ENCODE measurements around the gene CRB3.
A peak's percentile ranks its signal among the peaks of the same experiment; 100 is the strongest.
"Not testable (repeated sequence)": the region's sequence is repeated elsewhere in the genome, so short reads cannot be mapped to it uniquely, and the experiment has no call there.

CRB3 gene

DNA sequence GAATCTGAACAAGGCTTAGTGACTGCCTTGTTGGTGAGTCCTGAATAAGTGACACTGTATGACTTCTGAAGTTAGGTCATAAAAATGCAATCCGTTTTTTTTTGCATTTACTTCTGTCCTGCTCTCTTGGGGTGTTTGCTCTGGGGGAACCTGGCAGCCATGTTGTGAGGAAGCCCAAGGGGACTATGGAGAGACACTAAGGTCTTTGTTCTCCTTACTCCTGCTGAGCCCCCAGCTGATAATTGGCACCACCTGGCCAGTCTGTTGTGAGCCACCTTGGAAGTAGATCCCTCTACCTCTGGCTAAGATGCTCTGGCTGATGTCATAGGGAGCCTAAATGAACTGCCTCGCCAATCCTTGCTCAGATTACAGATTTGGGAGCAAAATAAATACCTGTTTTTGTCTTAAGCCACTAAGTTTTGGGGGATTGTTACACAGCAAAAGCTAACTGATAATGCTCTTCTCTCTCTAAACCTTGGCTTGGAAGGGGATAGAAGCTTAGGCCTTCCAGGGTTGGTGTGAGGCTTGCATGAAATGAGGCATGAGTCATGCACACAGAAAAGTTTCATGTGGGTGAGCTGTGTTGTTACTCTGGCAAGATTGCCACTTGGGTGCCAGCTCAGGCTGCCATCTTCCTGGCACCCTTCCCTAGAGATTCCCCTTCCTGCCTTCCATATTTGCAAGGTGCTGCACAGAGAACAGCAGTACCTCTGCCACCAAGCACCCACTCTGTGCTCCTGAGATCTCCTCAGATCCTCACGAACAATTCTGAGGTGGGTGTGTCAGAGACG lies 27.9 kb downstream of the CRB3 start:
- no peaks in the 10 kb centered on the region for H3K27me3 Mint-ChIP-seq
- no peak overlapping the region for H3K27ac Mint-ChIP-seq
- H3K36me3 Mint-ChIP-seq, result peaks cover 4% of the 10 kb centered on the region
- no peak overlapping the region for H3K4me3 Mint-ChIP-seq
- H3K9me3 Mint-ChIP-seq (ENCODE audit: low read depth), result no peaks in the 10 kb centered on the region
- H3K4me1 Mint-ChIP-seq (ENCODE audit: low read depth), result no peaks in the 10 kb centered on the region

DNA sequence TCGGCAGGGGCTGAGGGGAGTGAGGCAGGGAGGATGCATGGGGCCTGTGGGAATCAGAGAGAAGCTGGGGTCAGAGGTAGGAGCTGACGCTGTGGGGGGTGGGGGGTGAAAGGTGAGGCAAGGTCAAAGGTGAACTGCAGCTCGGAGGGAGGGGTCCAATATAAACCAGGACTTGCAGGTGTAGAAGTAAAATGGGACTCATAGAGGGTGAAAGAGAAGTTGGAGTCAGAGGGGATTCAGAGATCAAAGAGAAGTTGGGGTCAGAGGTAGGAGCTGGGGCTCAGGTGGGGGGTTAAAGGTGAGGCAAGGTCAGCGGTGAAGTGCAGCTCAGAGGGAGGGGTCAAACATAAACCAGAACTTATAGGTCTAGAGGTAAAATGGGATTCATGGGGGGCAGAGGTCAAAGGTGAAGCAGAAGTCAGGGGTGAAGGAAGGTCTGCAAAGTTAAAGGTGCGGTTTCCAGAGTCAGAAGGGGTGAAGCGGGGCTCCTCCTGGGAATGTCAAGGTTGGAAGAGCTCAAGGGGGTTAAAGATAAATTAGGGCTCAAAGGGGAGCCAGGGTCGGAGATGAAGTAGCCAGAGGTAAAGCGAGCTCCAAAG lies 30.5 kb downstream of the CRB3 start:
- H3K4me1 Mint-ChIP-seq (ENCODE audit: low read depth), result peaks cover 2% of the 10 kb centered on the region
- peaks cover 4% of the 10 kb centered on the region for H3K36me3 Mint-ChIP-seq
- no peak overlapping the region for H3K4me3 Mint-ChIP-seq
- H3K9me3 Mint-ChIP-seq (ENCODE audit: low read depth), result no peaks in the 10 kb centered on the region
- no peak overlapping the region for H3K27ac Mint-ChIP-seq
- no peaks in the 10 kb centered on the region for H3K27me3 Mint-ChIP-seq

- Mint-ChIP-seq H3K4me1 (ENCODE audit: low read depth) (peaks cover 4% of the 10 kb centered on the region), H3K9me3 (ENCODE audit: low read depth) (no peaks in the 10 kb centered on the region), H3K36me3 (peaks cover 4% of the 10 kb centered on the region), H3K27ac (no peak overlapping the region), H3K27me3 (no peaks in the 10 kb centered on the region), H3K4me3 (no peak overlapping the region)
Observed at GRCh38 chr19:6495947-6496346, 31.9 kb downstream of the CRB3 start.

DNA sequence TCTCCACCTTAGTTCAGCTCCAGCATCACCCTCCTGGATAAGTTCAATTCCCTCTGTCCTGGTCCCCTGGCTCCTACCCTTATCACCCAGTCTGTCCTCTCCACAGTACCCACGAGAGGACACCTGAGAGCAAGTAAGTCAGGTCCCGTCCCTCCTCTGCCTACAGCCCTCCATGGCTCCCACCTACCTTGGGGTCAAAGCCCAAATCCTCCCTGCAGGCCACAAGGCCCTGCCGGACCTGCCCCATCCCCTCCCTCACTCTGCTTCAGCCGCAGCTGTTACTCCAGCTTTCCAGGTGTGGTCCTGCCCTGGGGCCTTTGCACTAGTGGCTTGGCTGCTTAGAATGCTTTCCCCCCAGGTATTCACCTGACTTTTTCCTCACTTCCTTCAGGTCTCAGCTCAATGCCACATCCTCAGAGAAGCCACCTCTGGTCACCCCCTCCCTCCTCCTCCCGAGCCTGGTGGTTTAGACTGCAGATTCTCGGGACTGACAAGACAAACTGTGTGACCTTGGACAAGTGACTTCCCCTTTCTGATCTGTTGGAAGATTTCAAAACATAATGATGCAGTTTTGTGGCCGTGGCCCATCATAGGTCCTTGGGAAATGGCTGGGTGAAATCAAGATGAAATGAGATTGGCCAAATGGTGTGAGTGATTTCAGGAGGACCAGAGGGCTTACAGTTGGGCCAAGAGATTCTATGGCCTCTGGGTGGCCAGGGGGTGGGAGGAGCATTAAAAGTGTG lies 34.4 kb downstream of the CRB3 start:
- Mint-ChIP-seq H3K27ac (no peak overlapping the region), H3K27me3 (no peaks in the 10 kb centered on the region), H3K36me3 (peaks cover 4% of the 10 kb centered on the region), H3K4me3 (no peak overlapping the region), H3K4me1 (ENCODE audit: low read depth) (peaks cover 8% of the 10 kb centered on the region), H3K9me3 (ENCODE audit: low read depth) (no peaks in the 10 kb centered on the region)

GRCh38 chr19:6499052-6499790 lies 35.1 kb downstream of the CRB3 start:
- no peak overlapping the region for H3K4me3 Mint-ChIP-seq
- H3K9me3 Mint-ChIP-seq (ENCODE audit: low read depth), result no peaks in the 10 kb centered on the region
- no peak overlapping the region for H3K27ac Mint-ChIP-seq
- H3K36me3 Mint-ChIP-seq, result peaks cover 4% of the 10 kb centered on the region
- peaks cover 11% of the 10 kb centered on the region for H3K4me1 Mint-ChIP-seq (ENCODE audit: low read depth)
- H3K27me3 Mint-ChIP-seq, result no peaks in the 10 kb centered on the region

GRCh38 chr19:6500837-6501739 lies 37.0 kb downstream of the CRB3 start:
- H3K4me3 Mint-ChIP-seq, result peak overlapping the region; percentile 91
- peaks cover 14% of the 10 kb centered on the region for H3K4me1 Mint-ChIP-seq (ENCODE audit: low read depth)
- no peak overlapping the region for H3K27ac Mint-ChIP-seq
- no peaks in the 10 kb centered on the region for H3K9me3 Mint-ChIP-seq (ENCODE audit: low read depth)
- H3K36me3 Mint-ChIP-seq, result no peaks in the 10 kb centered on the region
- no peaks in the 10 kb centered on the region for H3K27me3 Mint-ChIP-seq

GRCh38 chr19:6501740-6502648 lies 37.9 kb downstream of the CRB3 start, which contains the start of gene TUBB4A:
Gene TUBB4A, minus strand, starts transcription at chr19:6502309. Its CDS starts 97 bp downstream, at chr19:6502212.
- Mint-ChIP-seq H3K27me3 (no peaks in the 10 kb centered on the region), H3K27ac (no peak within 1 kb of the TSS), H3K4me1 (ENCODE audit: low read depth) (peaks cover 14% of the 10 kb centered on the region), H3K9me3 (ENCODE audit: low read depth) (no peaks in the 10 kb centered on the region), H3K36me3 (no peaks in the 10 kb centered on the region), H3K4me3 (peak within 1 kb of the TSS; percentile 91)

DNA sequence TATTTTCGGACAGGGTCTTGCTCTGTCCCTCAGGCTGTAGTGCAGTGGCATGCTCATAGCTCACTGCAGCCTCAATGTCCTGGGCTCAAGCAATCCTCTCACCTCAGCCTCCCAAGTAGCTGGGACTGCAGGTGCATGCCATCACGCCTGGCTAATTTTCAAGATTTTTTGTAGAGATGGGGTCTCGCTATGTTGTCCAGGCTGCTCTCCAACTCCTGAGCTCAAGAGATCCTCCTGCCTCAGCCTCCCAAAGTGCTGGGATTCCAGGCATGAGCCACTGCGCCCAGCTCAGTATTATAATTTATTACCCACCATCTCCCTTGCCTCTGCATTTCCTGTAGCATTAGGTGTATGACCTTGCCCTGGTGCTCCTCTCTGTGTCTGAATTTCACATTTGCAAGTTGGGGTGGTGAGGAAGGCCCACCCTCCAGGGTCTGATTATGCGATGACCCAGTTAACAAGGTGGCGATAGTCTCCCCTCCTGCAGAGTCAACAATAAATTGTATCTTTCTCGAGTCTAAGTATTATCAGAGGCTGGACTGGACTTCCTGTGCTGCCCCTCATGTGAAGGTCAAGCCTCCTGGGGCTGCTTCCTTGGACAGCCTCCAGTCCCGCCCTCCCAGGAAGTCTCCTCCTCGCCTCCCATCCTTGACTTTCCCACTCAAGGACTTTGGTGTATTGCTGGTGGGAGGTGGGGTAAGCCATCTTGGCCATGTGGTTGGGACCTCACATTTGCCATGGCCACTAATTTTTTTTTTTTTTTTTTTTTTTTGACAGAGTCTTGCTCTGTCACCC lies 39.5 kb downstream of the CRB3 start:
- H3K27ac Mint-ChIP-seq, result no peak overlapping the region
- H3K27me3 Mint-ChIP-seq, result no peaks in the 10 kb centered on the region
- peaks cover 14% of the 10 kb centered on the region for H3K4me1 Mint-ChIP-seq (ENCODE audit: low read depth)
- peak overlapping the region; percentile 68 for H3K4me3 Mint-ChIP-seq
- H3K9me3 Mint-ChIP-seq (ENCODE audit: low read depth), result no peaks in the 10 kb centered on the region
- no peaks in the 10 kb centered on the region for H3K36me3 Mint-ChIP-seq

GRCh38 chr19:6508028-6508771 lies 44.1 kb downstream of the CRB3 start:
- not testable (repeated sequence) for H3K9me3 Mint-ChIP-seq (ENCODE audit: low read depth); H3K27me3 Mint-ChIP-seq; H3K4me3 Mint-ChIP-seq; H3K27ac Mint-ChIP-seq; H3K36me3 Mint-ChIP-seq; H3K4me1 Mint-ChIP-seq (ENCODE audit: low read depth)

GRCh38 chr19:6509118-6509971 lies 45.3 kb downstream of the CRB3 start:
- Mint-ChIP-seq H3K36me3 (no peaks in the 10 kb centered on the region), H3K4me3 (no peak overlapping the region), H3K27ac (no peak overlapping the region), H3K4me1 (ENCODE audit: low read depth) (peaks cover 3% of the 10 kb centered on the region), H3K27me3 (no peaks in the 10 kb centered on the region), H3K9me3 (ENCODE audit: low read depth) (no peaks in the 10 kb centered on the region)

DNA sequence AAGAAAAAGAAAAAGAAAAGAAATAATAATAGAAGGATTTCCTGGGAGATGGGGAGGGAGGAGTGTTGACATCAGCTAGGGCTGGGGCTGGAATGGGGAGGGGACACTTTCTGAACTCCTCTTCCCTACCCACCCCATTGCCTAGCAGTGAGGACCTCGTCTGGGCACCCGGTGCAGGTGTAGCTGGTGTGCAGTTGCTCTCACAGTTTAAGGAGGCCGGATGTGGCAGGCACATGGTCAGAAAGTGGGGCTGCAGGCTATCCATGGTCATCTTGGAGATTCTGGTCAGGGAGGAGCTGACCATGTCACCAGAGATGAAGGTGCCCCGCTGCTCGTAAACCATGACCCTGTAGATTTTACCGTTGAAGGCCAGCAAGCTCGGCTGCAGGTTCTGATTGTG lies 46.5 kb downstream of the CRB3 start:
- Mint-ChIP-seq H3K9me3 (ENCODE audit: low read depth) (no peaks in the 10 kb centered on the region), H3K27me3 (no peaks in the 10 kb centered on the region), H3K4me1 (ENCODE audit: low read depth) (no peaks in the 10 kb centered on the region), H3K4me3 (no peak overlapping the region), H3K36me3 (no peaks in the 10 kb centered on the region), H3K27ac (no peak overlapping the region)

Data from activated naive CD8-positive, alpha-beta T cell (primary cell).